Neural progenitor cell (in vitro differentiated cells): ENCODE data around the gene SSBP4. TPM values are rescaled to one million over a fixed set of nuclear protein-coding genes. Genes with fewer than 3 reads are reported as not detected.

Experiments used
- DNase-seq: peaks from one replicate; pipeline ENCODE4 v3.0.0-alpha.2; 2016; ENCODE audit warnings: low spot score
- H2AFZ ChIP-seq: fragments of 200-600 bp; sonication (generic); replicated peaks from 2 replicates; pipeline ENCODE4 v1.6.1; 2016; ENCODE audit warnings: antibody characterized with exemption
- H3F3A ChIP-seq: fragments of 200-600 bp; sonication (generic); 2 replicates; pipeline ENCODE4 v1.6.1; 2016; ENCODE audit warnings: antibody characterized with exemption, low read depth
- H3K27ac ChIP-seq: fragments of 200-600 bp; sonication (generic); 2 replicates; pipeline ENCODE4 v1.5.1; 2016; ENCODE audit warnings: mild to moderate bottlenecking
- H3K27me3 ChIP-seq: fragments of 200-600 bp; sonication (generic); 2 replicates; pipeline ENCODE4 v1.6.1; 2016; ENCODE audit warnings: mild to moderate bottlenecking, moderate library complexity
- H3K36me3 ChIP-seq: fragments of 200-600 bp; sonication (generic); 2 replicates; pipeline ENCODE4 v1.5.1; 2016
- H3K4me1 ChIP-seq: fragments of 200-600 bp; sonication (generic); 2 replicates; pipeline ENCODE4 v1.6.1; 2016; ENCODE audit warnings: mixed run types
- H3K4me2 ChIP-seq: fragments of 200-600 bp; sonication (generic); 2 replicates; pipeline ENCODE4 v1.6.1; 2016
- H3K4me3 ChIP-seq: fragments of 200-600 bp; sonication (generic); 2 replicates; pipeline ENCODE4 v1.5.1; 2016
- H3K79me2 ChIP-seq: fragments of 200-600 bp; sonication (generic); 2 replicates; pipeline ENCODE4 v1.6.1; 2016; ENCODE audit warnings: low read depth
- H3K9ac ChIP-seq: fragments of 200-600 bp; sonication (generic); 2 replicates; pipeline ENCODE4 v1.6.1; 2016
- H3K9me3 ChIP-seq: fragments of 200-600 bp; sonication (generic); 2 replicates; pipeline ENCODE4 v1.5.1; 2016; ENCODE audit warnings: low read depth
- H4K20me1 ChIP-seq: fragments of 200-600 bp; sonication (generic); 2 replicates; pipeline ENCODE4 v1.6.1; 2016; ENCODE audit warnings: low read depth
- H3K27ac Mint-ChIP-seq: 3 replicates; pipeline ENCODE4 v1.8.0; 2021; ENCODE audit warnings: mixed read lengths
- H3K27me3 Mint-ChIP-seq: 2 replicates; pipeline ENCODE4 v1.8.0; 2022; ENCODE audit warnings: low read depth, mild to moderate bottlenecking, inconsistent platforms, moderate library complexity, mixed read lengths; ENCODE audit not compliant: insufficient read depth
- H3K36me3 Mint-ChIP-seq: 3 replicates; pipeline ENCODE4 v1.8.0; 2021; ENCODE audit warnings: mixed read lengths
- H3K4me1 Mint-ChIP-seq: 3 replicates; pipeline ENCODE4 v1.8.0; 2021; ENCODE audit warnings: mixed read lengths
- H3K4me3 Mint-ChIP-seq: 3 replicates; pipeline ENCODE4 v1.8.0; 2021; ENCODE audit warnings: mild to moderate bottlenecking, moderate library complexity, mixed read lengths
- H3K9me3 Mint-ChIP-seq: 3 replicates; pipeline ENCODE4 v1.8.0; 2020; ENCODE audit warnings: mixed read lengths
- CTCF ChIP-seq: fragments of 200-600 bp; sonication (generic); IDR thresholded peaks from 2 replicates; pipeline ENCODE4 v1.5.1; 2017; ENCODE audit warnings: antibody characterized with exemption, mild to moderate bottlenecking
- EZH2 ChIP-seq: fragments of 200-600 bp; sonication (generic); IDR thresholded peaks from 2 replicates; pipeline ENCODE4 v1.6.1; 2017; ENCODE audit warnings: antibody characterized with exemption, mild to moderate bottlenecking, moderate library complexity
- EZH2phosphoT487 ChIP-seq: fragments of 200-600 bp; sonication (generic); IDR thresholded peaks from 2 replicates; pipeline ENCODE4 v1.6.1; 2017; ENCODE audit warnings: antibody characterized with exemption
- total RNA-seq: library from RNA; depleted of rRNA; stranded (reverse); fragments of >200 nt; gene quantifications from 2 replicates; pipeline ENCODE4 v1.2.3, GENCODE V29; 2015; ENCODE audit warnings: low replicate concordance

The SSBP4 gene
- total RNA-seq, 1 donor from 2014 or later: 21.1 TPM

GRCh38 chr19:18474366-18474887 is 55.2 kb downstream of the SSBP4 start:
- peaks cover 7% of the 10 kb centered on the region for H3K36me3 Mint-ChIP-seq
- no peaks in the 10 kb centered on the region for H3K27me3 Mint-ChIP-seq
- H3K4me1 ChIP-seq: no peaks in the 10 kb centered on the region
- no peak for DNase-seq
- H3K27me3 ChIP-seq: no peaks in the 10 kb centered on the region
- H3K9ac ChIP-seq: no peak overlapping the region
- no peak overlapping the region for H3K4me3 ChIP-seq
- no peak overlapping the region for H3K27ac Mint-ChIP-seq
- TF ChIP-seq EZH2 (no peak), CTCF (no peak), EZH2phosphoT487 (no peak)
- no peak overlapping the region for H3K4me2 ChIP-seq
- no peaks in the 10 kb centered on the region for H3K36me3 ChIP-seq
- H3K27ac ChIP-seq: no peak overlapping the region
- peaks cover 9% of the 10 kb centered on the region for H3K79me2 ChIP-seq
- no peak overlapping the region for H3K4me3 Mint-ChIP-seq
- H2AFZ ChIP-seq: no peak overlapping the region
- peaks cover 22% of the 10 kb centered on the region for H3K4me1 Mint-ChIP-seq
- no peaks in the 10 kb centered on the region for H3F3A ChIP-seq
- H4K20me1 ChIP-seq: peaks cover 47% of the 10 kb centered on the region
- H3K9me3 ChIP-seq: no peaks in the 10 kb centered on the region
- H3K9me3 Mint-ChIP-seq: peaks cover 2% of the 10 kb centered on the region

- no peak for TF ChIP-seq EZH2
- no peak for TF ChIP-seq CTCF
- TF ChIP-seq EZH2phosphoT487: no peak
- peaks cover 9% of the 10 kb centered on the region for H3K79me2 ChIP-seq
- H3K4me1 ChIP-seq: no peaks in the 10 kb centered on the region
- no peaks in the 10 kb centered on the region for H3K36me3 ChIP-seq
- DNase-seq: no peak
- peaks cover 41% of the 10 kb centered on the region for H4K20me1 ChIP-seq
- no peaks in the 10 kb centered on the region for H3F3A ChIP-seq
- Mint-ChIP-seq H3K27ac (no peak overlapping the region), H3K27me3 (no peaks in the 10 kb centered on the region), H3K4me1 (peaks cover 26% of the 10 kb centered on the region), H3K4me3 (no peak overlapping the region), H3K36me3 (peaks cover 7% of the 10 kb centered on the region), H3K9me3 (peaks cover 2% of the 10 kb centered on the region)
- H3K9me3 ChIP-seq: no peaks in the 10 kb centered on the region
- no peak overlapping the region for H3K4me3 ChIP-seq
- H3K27ac ChIP-seq: no peak overlapping the region
- H3K9ac ChIP-seq: no peak overlapping the region
- no peak overlapping the region for H3K4me2 ChIP-seq
- H3K27me3 ChIP-seq: no peaks in the 10 kb centered on the region
- no peak overlapping the region for H2AFZ ChIP-seq
Measured at GRCh38 chr19:18475004-18475453, 55.8 kb downstream of the SSBP4 start.

- no peak for DNase-seq
- Histone ChIP-seq H4K20me1 (peaks cover 34% of the 10 kb centered on the region), H3K27ac (no peak overlapping the region), H3K9ac (no peak overlapping the region), H3K27me3 (no peaks in the 10 kb centered on the region), H3K4me1 (no peaks in the 10 kb centered on the region), H3K79me2 (peaks cover 9% of the 10 kb centered on the region), H2AFZ (no peak overlapping the region), H3K4me3 (no peak overlapping the region), H3K9me3 (no peaks in the 10 kb centered on the region), H3F3A (no peaks in the 10 kb centered on the region), H3K4me2 (no peak overlapping the region), H3K36me3 (no peaks in the 10 kb centered on the region)
- peak overlapping the region; percentile 5 for H3K27ac Mint-ChIP-seq
- peak overlapping the region; percentile 6 for H3K4me3 Mint-ChIP-seq
- peaks cover 22% of the 10 kb centered on the region for H3K4me1 Mint-ChIP-seq
- no peaks in the 10 kb centered on the region for H3K27me3 Mint-ChIP-seq
- TF ChIP-seq EZH2: no peak
- TF ChIP-seq CTCF: no peak
- TF ChIP-seq EZH2phosphoT487: no peak
- H3K36me3 Mint-ChIP-seq: peaks cover 7% of the 10 kb centered on the region
- H3K9me3 Mint-ChIP-seq: peaks cover 2% of the 10 kb centered on the region
Measured at GRCh38 chr19:18475762-18476331, 56.6 kb downstream of the SSBP4 start.
